ENCODE measurements around the gene SERPINE1.
A peak's percentile ranks its signal among the peaks of the same experiment; 100 is the strongest.

- TF ChIP-seq ZNF792 (tag by site-specific recombination; IDR thresholded peaks at IDR 0.05) (no peak), CTCF (tag by site-specific recombination; IDR thresholded peaks at IDR 0.05) (no peak), ZNF274 (IDR thresholded peaks at IDR 0.05; ENCODE audit: low read length) (no peak), ZNF274 (tag by site-specific recombination; IDR thresholded peaks at IDR 0.05; ENCODE audit: borderline replicate concordance) (no peak), MYNN (tag by site-specific recombination; IDR thresholded peaks at IDR 0.05; ENCODE audit: borderline replicate concordance) (no peak; the same call in 1 of the 2 replicates), ZNF626 (tag by site-specific recombination; IDR thresholded peaks at IDR 0.05) (no peak), ZNF138 (tag by site-specific recombination; IDR thresholded peaks at IDR 0.05; ENCODE audit: borderline replicate concordance) (no peak), ZFP3 (tag by site-specific recombination; IDR thresholded peaks at IDR 0.05; ENCODE audit: low read depth) (no peak), ZNF18 (tag by site-specific recombination; IDR thresholded peaks at IDR 0.05) (no peak), ZSCAN30 (tag by site-specific recombination; IDR thresholded peaks at IDR 0.05) (peak; percentile 89), ATF2 (tag by site-specific recombination; IDR thresholded peaks at IDR 0.05; ENCODE audit: low read depth) (peak; percentile 59; the same call in 1 of the 2 replicates)
Observed at GRCh38 chr7:101165075-101165957, 38.4 kb downstream of the SERPINE1 start, which contains the start of gene VGF.

Data from HEK293 (cell line).